Endothelial cell of umbilical vein (primary cell): ENCODE measurements around the gene RCAN1. TPM values are rescaled to one million over a fixed set of nuclear protein-coding genes. Genes with fewer than 3 reads are reported as not detected.

Experiments used
- BruUV-seq: library from RNA; stranded (reverse); fragments of 400-500 nt; replicated peaks from 2 replicates; lab custom pipeline; 2021; lab: Mats Ljungman, UMichigan
- CTCF ChIA-PET: fragments of 300-600, 350-600 bp; sonication (Branson Sonifier 250); formaldehyde crosslinking; loops from one replicate; lab custom pipeline; 2021; ENCODE audit warnings: antibody characterized with exemption, inconsistent platforms; lab: Charles Lee
- POLR2A ChIA-PET: fragments of 300-600, 350-600 bp; sonication (Branson Sonifier 250); formaldehyde crosslinking; loops from one replicate; lab custom pipeline; 2021; ENCODE audit warnings: antibody characterized with exemption, inconsistent platforms; lab: Charles Lee
- DNase-seq: peaks from one replicate; pipeline ENCODE4 v3.0.0-alpha.2; 2011; ENCODE audit warnings: low read depth, low spot score
- FAIRE-seq: peaks from 2 replicates; lab custom pipeline; 2011; peaks lifted over from hg19 to GRCh38; lab: Jason Lieb, UNC
- H2AFZ ChIP-seq: 2 replicates; pipeline ENCODE4 v1.6.0; 2012; ENCODE audit warnings: low read depth, low read length, control low read depth, inconsistent platforms
- H3K27ac ChIP-seq: 2 replicates; pipeline ENCODE4 v1.5.1; 2011; ENCODE audit warnings: low read depth, mild to moderate bottlenecking, control low read depth, low read length, moderate library complexity; ENCODE audit not compliant: insufficient read depth
- H3K27me3 ChIP-seq, 2 experiments: 2 replicates each; pipeline versions ENCODE4 v1.6.0 to v1.6.1; 2011; ENCODE audit warnings: low read length in 2 of 2, mixed read lengths in 1 of 2; ENCODE audit not compliant: control insufficient read depth in 2 of 2, insufficient read depth in 2 of 2
- H3K36me3 ChIP-seq, 2 experiments: 2 replicates in 1 of 2; 3 replicates in 1 of 2; pipeline ENCODE4 v1.5.1; 2011; ENCODE audit warnings: low read length in 2 of 2, mild to moderate bottlenecking in 1 of 2, moderate library complexity in 1 of 2; ENCODE audit not compliant: control insufficient read depth in 2 of 2, insufficient read depth in 2 of 2; ENCODE audit errors: extremely low read depth in 1 of 2
- H3K4me1 ChIP-seq: 3 replicates; pipeline ENCODE4 v1.5.1; 2011; ENCODE audit warnings: mild to moderate bottlenecking, low read length; ENCODE audit not compliant: control insufficient read depth, insufficient read depth; ENCODE audit errors: extremely low read depth
- H3K4me2 ChIP-seq: 2 replicates; pipeline ENCODE4 v1.6.1; 2011; ENCODE audit warnings: low read length, control low read depth, mixed read lengths; ENCODE audit not compliant: insufficient read depth
- H3K4me3 ChIP-seq, 3 experiments: fragments of 200-600 bp in 1 of 3; sonication (generic), shearing (Covaris generic) in 1 of 3; replicated peaks in 1 of 3; 2 replicates each; pipeline ENCODE4 v1.5.1; 2011 to 2016; ENCODE audit warnings: control low read depth in 3 of 3, low read length in 3 of 3, mild to moderate bottlenecking in 2 of 3, inconsistent platforms in 1 of 3, low read depth in 1 of 3, moderate library complexity in 1 of 3; ENCODE audit not compliant: insufficient read depth in 1 of 3
- H3K79me2 ChIP-seq: 2 replicates; pipeline ENCODE4 v1.6.0; 2012; ENCODE audit warnings: low read length, inconsistent platforms; ENCODE audit not compliant: control insufficient read depth, insufficient read depth
- H3K9ac ChIP-seq: replicated peaks from 2 replicates; pipeline ENCODE3; 2011; ENCODE audit warnings: low read length, control low read depth; ENCODE audit not compliant: insufficient read depth; ENCODE audit errors: extremely low read depth
- H3K9me1 ChIP-seq: replicated peaks from 3 replicates; pipeline ENCODE4 v1.6.0; 2011; ENCODE audit warnings: mild to moderate bottlenecking, low read length; ENCODE audit not compliant: control insufficient read depth, insufficient read depth; ENCODE audit errors: extremely low read depth
- H3K9me3 ChIP-seq: replicated peaks from 2 replicates; pipeline ENCODE4 v1.5.1; 2012; ENCODE audit warnings: low read length, inconsistent platforms; ENCODE audit not compliant: control insufficient read depth, insufficient read depth
- H4K20me1 ChIP-seq: replicated peaks from 2 replicates; pipeline ENCODE3; 2011; ENCODE audit warnings: mild to moderate bottlenecking, low read length; ENCODE audit not compliant: control insufficient read depth, insufficient read depth; ENCODE audit errors: extremely low read depth
- CTCF ChIP-seq, 2 donors: IDR thresholded peaks; 1 replicate in 1 of 2; 2 replicates in 1 of 2; pipeline ENCODE4 v1.5.1; 2011; ENCODE audit warnings: low read length in 2 of 2, mild to moderate bottlenecking in 2 of 2, moderate library complexity in 2 of 2, control low read depth in 1 of 2, inconsistent platforms in 1 of 2, low read depth in 1 of 2; ENCODE audit not compliant: insufficient read depth in 1 of 2; ENCODE audit errors: extremely low read depth in 1 of 2
- EZH2 ChIP-seq: IDR thresholded peaks from 2 replicates; pipeline ENCODE4 v1.6.1; 2012; ENCODE audit warnings: borderline replicate concordance, low read depth, mild to moderate bottlenecking, moderate library complexity, low read length, inconsistent platforms; ENCODE audit not compliant: severe bottlenecking
- FOS ChIP-seq: IDR thresholded peaks from 2 replicates; pipeline ENCODE4 v1.6.1; 2011; ENCODE audit warnings: mild to moderate bottlenecking, low read length, moderate library complexity, borderline replicate concordance; ENCODE audit not compliant: insufficient read depth
- GATA2 ChIP-seq: IDR thresholded peaks from 2 replicates; pipeline ENCODE4 v1.7.0; 2011; ENCODE audit warnings: low read depth, mild to moderate bottlenecking, moderate library complexity, mixed read lengths, low read length; ENCODE audit not compliant: insufficient read length, insufficient read depth
- JUN ChIP-seq: IDR thresholded peaks from 2 replicates; pipeline ENCODE4 v1.6.1; 2011; ENCODE audit warnings: borderline replicate concordance, low read depth; ENCODE audit not compliant: insufficient read length, insufficient read depth
- MAX ChIP-seq: IDR thresholded peaks from 2 replicates; pipeline ENCODE4 v1.6.1; 2011; ENCODE audit not compliant: insufficient read depth, insufficient read length
- MYC ChIP-seq: IDR thresholded peaks from one replicate; pipeline ENCODE4 v1.6.1; 2011; ENCODE audit warnings: mild to moderate bottlenecking, low read depth, low read length
- POLR2A ChIP-seq: IDR thresholded peaks from 2 replicates; pipeline ENCODE4 v1.6.1; 2012; ENCODE audit warnings: low read depth, mild to moderate bottlenecking, control low read depth, low read length
- POLR2AphosphoS5 ChIP-seq: IDR thresholded peaks from 2 replicates; pipeline ENCODE4 v1.6.1; 2012; ENCODE audit warnings: low read depth, mild to moderate bottlenecking, control low read depth, low read length, moderate library complexity; ENCODE audit not compliant: insufficient read depth
- dilution Hi-C: fragments of 300-500 bp; cut with MboI; formaldehyde crosslinking; loops from one replicate; pipeline ENCODE4 v1.15.0; 2019; ENCODE audit warnings: low sequenced_read_pairs; ENCODE audit not compliant: extremely low pct_ligation_motif_present
- intact Hi-C: fragments of 100-400 bp; cut with micrococcal nuclease; formaldehyde crosslinking; loops from one replicate; pipeline ENCODE4 v1.10.0; 2022
- polyA plus RNA-seq, 4 experiments: library from polyadenylated mRNA; depleted of rRNA in 3 of 4; stranded (reverse) in 3 of 4; unstranded in 1 of 4; fragments of >200 nt; gene quantifications; 2 replicates each; pipeline versions ENCODE4 v1.2.1 to v1.2.3, GENCODE V29; 2011 to 2012; ENCODE audit warnings: missing spikeins in 1 of 4
- total RNA-seq: library from RNA; stranded (reverse); gene quantifications from 2 replicates; pipeline ENCODE4 v1.2.3, GENCODE V29; 2021

The RCAN1 gene
- total and polyA plus RNA-seq, 2 donors (not counting 3 experiments of a cell fraction or from before 2014, with no cell fraction given) = 9.7 to 16.5 TPM

- DNase-seq (no peak), FAIRE-seq (no peak)
- dilution Hi-C loops = no loop called here
- POLR2A ChIA-PET = no interaction called here
- Histone ChIP-seq H3K9me1 (no peaks in the 10 kb centered on the region), H3K9ac (no peak overlapping the region), H3K4me1 (no peaks in the 10 kb centered on the region), H4K20me1 (no peaks in the 10 kb centered on the region), H2AFZ (no peak overlapping the region), H3K9me3 (no peaks in the 10 kb centered on the region), H3K4me3 (no peak overlapping the region), H3K36me3 (no peaks in the 10 kb centered on the region), H3K27ac (no peak overlapping the region), H3K27me3 (no peaks in the 10 kb centered on the region), H3K4me2 (no peak overlapping the region), H3K79me2 (no peaks in the 10 kb centered on the region)
- intact Hi-C loops = no loop called here
- TF ChIP-seq GATA2 (no peak), FOS (no peak), MYC (no peak), CTCF (IDR thresholded peaks at IDR 0.05; ENCODE audit: extremely low read depth in 1 of 2, insufficient read depth in 1 of 2, low read depth in 1 of 2, low read length in 2 of 2) (no peak), JUN (no peak), POLR2AphosphoS5 (no peak), POLR2A (no peak), EZH2 (no peak), MAX (no peak)
- BruUV-seq = no TSS peak
- CTCF ChIA-PET = interaction anchor here (0.7 to 2.1 kb wide), 3 partner anchors 15 to 87 kb away, joined by 3 to 6 read pairs (median 4); no protein-coding TSS in a partner anchor
Measured at GRCh38 chr21:34597406-34597805, 17.5 kb downstream of the RCAN1 start.
